ENCODE results near the gene FBXO2. TPM values are rescaled to one million over a fixed set of nuclear protein-coding genes. Genes with fewer than 3 reads are reported as not detected.
"Not testable (repeated sequence)": the region's sequence is repeated elsewhere in the genome, so short reads cannot be mapped to it uniquely, and the experiment has no call there.

The FBXO2 gene
- total RNA-seq, 4 donors from 2014 or later: 8.2 to 16.7 (median 13.5) TPM

GRCh38 chr1:11610629-11611180 is 43.5 kb downstream of the FBXO2 start:
- no peak for DNase-seq (ENCODE audit: low spot score in 2 of 2)
- Histone ChIP-seq H3K27me3 (peaks cover 30% of the 10 kb centered on the region), H3K4me1 (no peaks in the 10 kb centered on the region), H3K36me3 (no peaks in the 10 kb centered on the region), H3K9me3 (no peaks in the 10 kb centered on the region), H3K4me3 (no peak overlapping the region), H3K27ac (no peak overlapping the region)
- 94% methylated on average over 3 of the region's 6 CpGs for WGBS
- TF ChIP-seq CTCF (IDR thresholded peaks at IDR 0.05) (no peak), POLR2A (IDR thresholded peaks at IDR 0.05) (no peak), EP300 (IDR thresholded peaks at IDR 0.05) (no peak), POLR2AphosphoS5 (IDR thresholded peaks at IDR 0.05) (no peak)

- not testable (repeated sequence) for H3K4me3 ChIP-seq
Observed at GRCh38 chr1:11609378-11609777, 44.9 kb downstream of the FBXO2 start.

GRCh38 chr1:11608596-11609130 is 45.6 kb downstream of the FBXO2 start:
- H3K9me3 ChIP-seq; H3K4me3 ChIP-seq; H3K36me3 ChIP-seq; H3K4me1 ChIP-seq; H3K27ac ChIP-seq; DNase-seq (ENCODE audit: low spot score in 2 of 2): not testable (repeated sequence)
- 93% methylated on average over 11 of the region's 37 CpGs for WGBS
- H3K27me3 ChIP-seq: peaks cover 33% of the 10 kb centered on the region

More at GRCh38 chr1:11609378-11609777, 44.9 kb downstream of the FBXO2 start:
- H3K27me3 ChIP-seq: peaks cover 30% of the 10 kb centered on the region
- H3K4me1 ChIP-seq; H3K36me3 ChIP-seq; DNase-seq (ENCODE audit: low spot score in 2 of 2); H3K27ac ChIP-seq; H3K9me3 ChIP-seq: not testable (repeated sequence)
- WGBS: 76% methylated on average over 13 of the region's 13 CpGs

- Histone ChIP-seq H3K27ac (no peak overlapping the region), H3K36me3 (no peaks in the 10 kb centered on the region), H3K4me3 (no peak overlapping the region), H3K9me3 (no peaks in the 10 kb centered on the region), H3K4me1 (no peaks in the 10 kb centered on the region), H3K27me3 (peaks cover 30% of the 10 kb centered on the region)
- DNase-seq (ENCODE audit: low spot score in 2 of 2): no peak
- no peak for TF ChIP-seq CTCF (IDR thresholded peaks at IDR 0.05)
- TF ChIP-seq POLR2AphosphoS5 (IDR thresholded peaks at IDR 0.05): no peak
- TF ChIP-seq POLR2A (IDR thresholded peaks at IDR 0.05): no peak
- no peak for TF ChIP-seq EP300 (IDR thresholded peaks at IDR 0.05)
- WGBS: 83% methylated on average over 6 of the region's 6 CpGs
Observed at GRCh38 chr1:11606775-11607174, 47.5 kb downstream of the FBXO2 start.

GRCh38 chr1:11602981-11603380 is 51.2 kb downstream of the FBXO2 start:
- H3K27me3 ChIP-seq: peaks cover 26% of the 10 kb centered on the region
- H3K9me3 ChIP-seq: no peaks in the 10 kb centered on the region
- TF ChIP-seq POLR2AphosphoS5 (IDR thresholded peaks at IDR 0.05) (no peak), POLR2A (IDR thresholded peaks at IDR 0.05) (no peak), CTCF (IDR thresholded peaks at IDR 0.05) (no peak), EP300 (IDR thresholded peaks at IDR 0.05) (no peak)
- no peaks in the 10 kb centered on the region for H3K4me1 ChIP-seq
- no peaks in the 10 kb centered on the region for H3K36me3 ChIP-seq
- H3K27ac ChIP-seq: no peak overlapping the region
- H3K4me3 ChIP-seq: no peak overlapping the region
- no peak for DNase-seq (ENCODE audit: low spot score in 2 of 2)
- WGBS: 77% methylated on average over 5 of the region's 5 CpGs

GRCh38 chr1:11602424-11602823 is 51.8 kb downstream of the FBXO2 start:
- Histone ChIP-seq H3K27ac (no peak overlapping the region), H3K4me3 (no peak overlapping the region), H3K36me3 (no peaks in the 10 kb centered on the region), H3K9me3 (no peaks in the 10 kb centered on the region), H3K27me3 (peaks cover 32% of the 10 kb centered on the region), H3K4me1 (no peaks in the 10 kb centered on the region)
- 66% methylated on average over 2 of the region's 3 CpGs for WGBS
- no peak for DNase-seq (ENCODE audit: low spot score in 2 of 2)
- TF ChIP-seq POLR2A (IDR thresholded peaks at IDR 0.05) (no peak), CTCF (IDR thresholded peaks at IDR 0.05) (no peak), EP300 (IDR thresholded peaks at IDR 0.05) (no peak), POLR2AphosphoS5 (IDR thresholded peaks at IDR 0.05) (no peak)

All from suprapubic skin (tissue), 4 donors.